Hindlimb muscle (tissue), 1 donor: Measurements from ENCODE around the gene ATG4B. TPM values are rescaled to one million over a fixed set of nuclear protein-coding genes. Genes with fewer than 3 reads are reported as not detected.

Source experiments
- DNase-seq: peaks from one replicate; pipeline ENCODE4 v3.0.0-alpha.2; 2013
- polyA plus RNA-seq: library from polyadenylated mRNA; unstranded; fragments of 120-200 nt; gene quantifications from one replicate; pipeline ENCODE4 v1.2.1, GENCODE V29; 2013; ENCODE audit not compliant: insufficient read length

ATG4B gene
- polyA plus RNA-seq, 1 donor: 59.6 TPM

- DNase-seq: no peak
Observed at GRCh38 chr2:241668354-241668753, 30.9 kb downstream of the ATG4B start.

- no peak for DNase-seq
Observed at GRCh38 chr2:241668839-241669238, 31.3 kb downstream of the ATG4B start.

- DNase-seq: no peak
Observed at GRCh38 chr2:241670333-241671110, 33.0 kb downstream of the ATG4B start.

GRCh38 chr2:241671457-241672240 lies 34.2 kb downstream of the ATG4B start:
- no peak for DNase-seq

- DNase-seq: no peak
Observed at GRCh38 chr2:241672243-241673188, 35.0 kb downstream of the ATG4B start.

GRCh38 chr2:241673189-241673663 lies 35.7 kb downstream of the ATG4B start:
- DNase-seq: no peak

GRCh38 chr2:241673797-241674725 lies 36.6 kb downstream of the ATG4B start:
- no peak for DNase-seq

- no peak for DNase-seq
Observed at GRCh38 chr2:241675885-241676284, 38.4 kb downstream of the ATG4B start.

GRCh38 chr2:241676665-241677064 lies 39.2 kb downstream of the ATG4B start:
- DNase-seq: no peak

GRCh38 chr2:241677392-241677791 lies 39.9 kb downstream of the ATG4B start:
- no peak for DNase-seq

GRCh38 chr2:241678307-241678706 lies 40.8 kb downstream of the ATG4B start:
- no peak for DNase-seq

GRCh38 chr2:241678784-241679540 lies 41.5 kb downstream of the ATG4B start:
- no peak for DNase-seq

GRCh38 chr2:241680044-241680443 lies 42.6 kb downstream of the ATG4B start:
- no peak for DNase-seq

GRCh38 chr2:241680827-241681599 lies 43.5 kb downstream of the ATG4B start:
- DNase-seq: no peak

GRCh38 chr2:241686324-241686649 lies 48.8 kb downstream of the ATG4B start:
- DNase-seq: no peak

- peak; percentile 98 for DNase-seq
Observed at GRCh38 chr2:241686650-241687425, 49.3 kb downstream of the ATG4B start, which contains the start of gene DTYMK. Gene DTYMK, minus strand, starts transcription at chr2:241686815. Its CDS starts 32 bp downstream, at chr2:241686783.

- DNase-seq: no peak
Observed at GRCh38 chr2:241689306-241689705, 51.8 kb downstream of the ATG4B start.

- DNase-seq: no peak
Observed at GRCh38 chr2:241690202-241690717, 52.8 kb downstream of the ATG4B start.

- DNase-seq: no peak
Observed at GRCh38 chr2:241692448-241692847, 55.0 kb downstream of the ATG4B start.
